Parathyroid adenoma (tissue), 2 donors: Measurements from ENCODE around the gene CA5A.
"Not testable (repeated sequence)": the region's sequence is repeated elsewhere in the genome, so short reads cannot be mapped to it uniquely, and the experiment has no call there.

Experiments
- H2AFZ ChIP-seq: fragments of 300-600 bp; sonication (generic); one replicate; pipeline ENCODE4 v1.7.0; 2017; ENCODE audit warnings: antibody characterized with exemption, mild to moderate bottlenecking
- H3K27ac ChIP-seq: fragments of 300-600 bp; sonication (generic); one replicate; pipeline ENCODE4 v1.7.0; 2017
- H3K27me3 ChIP-seq: fragments of 300-600 bp; sonication (generic); one replicate; pipeline ENCODE4 v1.7.0; 2017; ENCODE audit warnings: low read length; ENCODE audit not compliant: control insufficient read depth, insufficient read depth
- H3K36me3 ChIP-seq: fragments of 300-600 bp; sonication (generic); one replicate; pipeline ENCODE4 v1.7.0; 2017; ENCODE audit warnings: low read length; ENCODE audit not compliant: control insufficient read depth, insufficient read depth
- H3K4me1 ChIP-seq: fragments of 300-600 bp; sonication (generic); one replicate; pipeline ENCODE4 v1.7.0; 2017; ENCODE audit warnings: control low read depth
- H3K4me2 ChIP-seq: fragments of 300-600 bp; sonication (generic); one replicate; pipeline ENCODE4 v1.7.0; 2017; ENCODE audit warnings: low read length
- H3K4me3 ChIP-seq: fragments of 300-600 bp; sonication (generic); one replicate; pipeline ENCODE4 v1.7.0; 2017; ENCODE audit warnings: low read depth, low read length
- H3K79me2 ChIP-seq: fragments of 300-600 bp; sonication (generic); one replicate; pipeline ENCODE4 v1.7.0; 2017; ENCODE audit warnings: control low read depth
- H3K9ac ChIP-seq: fragments of 300-600 bp; sonication (generic); one replicate; pipeline ENCODE4 v1.7.0; 2017; ENCODE audit warnings: mild to moderate bottlenecking
- H3K9me3 ChIP-seq: fragments of 300-600 bp; sonication (generic); one replicate; pipeline ENCODE4 v1.7.0; 2017; ENCODE audit warnings: low read length; ENCODE audit not compliant: control insufficient read depth
- CTCF ChIP-seq: fragments of 300-600 bp; sonication (generic); IDR thresholded peaks from one replicate; pipeline ENCODE4 v1.7.0; 2017; ENCODE audit warnings: antibody characterized with exemption, mild to moderate bottlenecking
- donor health status: primary hyperparathyroidism.

The CA5A gene

GRCh38 chr16:87877942-87878507, 58.3 kb downstream of the CA5A start:
- Histone ChIP-seq H2AFZ (no peak overlapping the region), H3K9me3 (no peaks in the 10 kb centered on the region)
- TF ChIP-seq CTCF, result no peak

GRCh38 chr16:87874639-87875427, 61.5 kb downstream of the CA5A start:
- H3K79me2 ChIP-seq, result no peaks in the 10 kb centered on the region
- H3K4me3 ChIP-seq, result no peak overlapping the region
- no peak for TF ChIP-seq CTCF
- H3K36me3 ChIP-seq, result no peaks in the 10 kb centered on the region
- no peaks in the 10 kb centered on the region for H3K27me3 ChIP-seq
- no peaks in the 10 kb centered on the region for H3K9me3 ChIP-seq
- H2AFZ ChIP-seq, result no peak overlapping the region
- H3K27ac ChIP-seq, result no peak overlapping the region
- no peak overlapping the region for H3K9ac ChIP-seq
- H3K4me2 ChIP-seq, result no peak overlapping the region
- no peaks in the 10 kb centered on the region for H3K4me1 ChIP-seq

More at GRCh38 chr16:87877942-87878507, 58.3 kb downstream of the CA5A start:
- Histone ChIP-seq H3K9ac (no peak overlapping the region), H3K4me2 (no peak overlapping the region), H3K36me3 (no peaks in the 10 kb centered on the region), H3K4me1 (no peaks in the 10 kb centered on the region), H3K27ac (no peak overlapping the region), H3K27me3 (no peaks in the 10 kb centered on the region), H3K4me3 (no peak overlapping the region), H3K79me2 (no peaks in the 10 kb centered on the region)

- H3K4me1 ChIP-seq, H3K9ac ChIP-seq, H3K9me3 ChIP-seq, H3K27me3 ChIP-seq, H3K27ac ChIP-seq, H3K4me2 ChIP-seq, H3K4me3 ChIP-seq, H3K79me2 ChIP-seq, H3K36me3 ChIP-seq, H2AFZ ChIP-seq: not testable (repeated sequence)
Measured at GRCh38 chr16:87870418-87871291, 65.7 kb downstream of the CA5A start.

- not testable (repeated sequence) for H3K36me3 ChIP-seq, H3K9me3 ChIP-seq, H3K27me3 ChIP-seq, H3K27ac ChIP-seq, H3K4me1 ChIP-seq, H3K79me2 ChIP-seq, H2AFZ ChIP-seq, H3K4me3 ChIP-seq, H3K9ac ChIP-seq, H3K4me2 ChIP-seq
Measured at GRCh38 chr16:87869879-87870417, 66.4 kb downstream of the CA5A start.

- H3K79me2 ChIP-seq, H3K4me3 ChIP-seq, H3K27ac ChIP-seq, H3K36me3 ChIP-seq, H3K27me3 ChIP-seq, H3K9me3 ChIP-seq, H3K9ac ChIP-seq, H3K4me1 ChIP-seq: not testable (repeated sequence)
- Histone ChIP-seq H2AFZ (peak within 1 kb of the TSS; percentile 75), H3K4me2 (peak within 1 kb of the TSS; percentile 31)
Measured at GRCh38 chr16:87869061-87869878, 67.1 kb downstream of the CA5A start, which contains the start of gene SLC7A5. Gene SLC7A5, minus strand, starts transcription at chr16:87869507. Its CDS starts 85 bp downstream, at chr16:87869422.

GRCh38 chr16:87868254-87869029, 67.9 kb downstream of the CA5A start:
- not testable (repeated sequence) for H3K9ac ChIP-seq, H3K4me1 ChIP-seq, H3K79me2 ChIP-seq, H3K27me3 ChIP-seq, H3K27ac ChIP-seq, H3K4me3 ChIP-seq, H3K9me3 ChIP-seq, H3K36me3 ChIP-seq
- H3K4me2 ChIP-seq, result peak overlapping the region; percentile 31
- peak overlapping the region; percentile 75 for H2AFZ ChIP-seq

- not testable (repeated sequence) for H3K4me3 ChIP-seq, H3K36me3 ChIP-seq, H3K27me3 ChIP-seq, H3K27ac ChIP-seq, H3K9ac ChIP-seq, H2AFZ ChIP-seq, H3K79me2 ChIP-seq, H3K4me1 ChIP-seq, H3K4me2 ChIP-seq, H3K9me3 ChIP-seq
Measured at GRCh38 chr16:87865902-87866555, 70.3 kb downstream of the CA5A start.
